H1 (cell line): Measurements from ENCODE around the gene RAB40C. TPM values are rescaled to one million over a fixed set of nuclear protein-coding genes. Genes with fewer than 3 reads are reported as not detected.

Experiments
- CTCF ChIA-PET: fragments of 300-600 bp; sonication (Branson Sonifier 250); formaldehyde crosslinking; loops from one replicate; lab custom pipeline; 2021; ENCODE audit not compliant: partially characterized antibody; lab: Charles Lee
- POLR2A ChIA-PET: fragments of 300-600 bp; sonication (Branson Sonifier 250); formaldehyde crosslinking; loops from one replicate; lab custom pipeline; 2021; ENCODE audit warnings: inconsistent platforms; ENCODE audit not compliant: partially characterized antibody; lab: Charles Lee
- DNase-seq, 2 experiments: peaks; one replicate each; pipeline versions ENCODE4 v3.0.0 to v3.0.0-alpha.2; 2010 to 2022; ENCODE audit warnings: low spot score in 2 of 2, low read depth in 1 of 2, mixed read lengths in 1 of 2
- FAIRE-seq: peaks from 2 replicates; lab custom pipeline; 2011; peaks lifted over from hg19 to GRCh38; lab: Jason Lieb, UNC
- H2AFZ ChIP-seq: 2 replicates; pipeline ENCODE4 v1.8.1; 2012; ENCODE audit warnings: low read length, inconsistent platforms
- H2AK5ac ChIP-seq: 2 replicates; pipeline ENCODE4 v1.6.1; 2013; ENCODE audit warnings: low read depth, low read length
- H2BK120ac ChIP-seq: replicated peaks from 2 replicates; pipeline ENCODE3; 2013; ENCODE audit warnings: low read depth, low read length, inconsistent platforms
- H2BK12ac ChIP-seq: 2 replicates; pipeline ENCODE4 v1.6.1; 2013; ENCODE audit warnings: low read depth, low read length
- H2BK15ac ChIP-seq: 2 replicates; pipeline ENCODE4 v1.6.1; 2013; ENCODE audit warnings: low read length
- H2BK20ac ChIP-seq: 2 replicates; pipeline ENCODE4 v1.6.1; 2013; ENCODE audit warnings: low read length
- H2BK5ac ChIP-seq: 2 replicates; pipeline ENCODE4 v1.6.1; 2013; ENCODE audit warnings: low read depth, low read length
- H3K14ac ChIP-seq: 2 replicates; pipeline ENCODE4 v1.6.1; 2013; ENCODE audit warnings: inconsistent platforms; ENCODE audit not compliant: insufficient read length
- H3K18ac ChIP-seq: 2 replicates; pipeline ENCODE4 v1.6.1; 2013; ENCODE audit warnings: low read length; ENCODE audit errors: extremely low read depth
- H3K23ac ChIP-seq: 2 replicates; pipeline ENCODE4 v1.6.1; 2013; ENCODE audit warnings: inconsistent platforms; ENCODE audit not compliant: insufficient read length
- H3K23me2 ChIP-seq: 2 replicates; pipeline ENCODE4 v1.6.1; 2013; ENCODE audit warnings: low read depth, low read length
- H3K27ac ChIP-seq: 2 replicates; pipeline ENCODE4 v1.6.1; 2011; ENCODE audit warnings: low read depth, low read length, inconsistent platforms
- H3K27me3 ChIP-seq, 4 experiments: replicated peaks in 1 of 4; 1 replicate in 1 of 4; 2 replicates in 3 of 4; pipeline versions ENCODE4 v1.6.1 to v1.8.1; 2011 to 2013; ENCODE audit warnings: low read length in 3 of 4, mild to moderate bottlenecking in 3 of 4, inconsistent platforms in 2 of 4, mixed read lengths in 2 of 4, moderate library complexity in 1 of 4; ENCODE audit not compliant: control insufficient read depth in 3 of 4, insufficient read depth in 3 of 4; ENCODE audit errors: extremely low read depth in 1 of 4
- H3K36me3 ChIP-seq, 4 experiments: 2 replicates each; pipeline versions ENCODE4 v1.6.1 to v1.8.1; 2011 to 2013; ENCODE audit warnings: mild to moderate bottlenecking in 4 of 4, low read length in 3 of 4, moderate library complexity in 2 of 4, control low read depth in 1 of 4, inconsistent platforms in 1 of 4; ENCODE audit not compliant: insufficient read depth in 4 of 4, control insufficient read depth in 2 of 4
- H3K4ac ChIP-seq: replicated peaks from 2 replicates; pipeline ENCODE3; 2013; ENCODE audit warnings: low read length, low read depth, mixed read lengths, inconsistent platforms; ENCODE audit not compliant: insufficient read length
- H3K4me1 ChIP-seq, 4 experiments: replicated peaks in 1 of 4; 1 replicate in 1 of 4; 2 replicates in 3 of 4; pipeline versions ENCODE4 v1.6.1 to v1.8.1; 2011 to 2013; ENCODE audit warnings: low read length in 3 of 4, inconsistent platforms in 2 of 4, mixed read lengths in 1 of 4; ENCODE audit not compliant: insufficient read depth in 4 of 4, control insufficient read depth in 3 of 4
- H3K4me2 ChIP-seq, 2 experiments: 2 replicates each; pipeline versions ENCODE4 v1.6.1 to v1.8.1; 2011 to 2013; ENCODE audit warnings: low read depth in 2 of 2, low read length in 2 of 2, control low read depth in 1 of 2, inconsistent platforms in 1 of 2, mild to moderate bottlenecking in 1 of 2; ENCODE audit not compliant: insufficient read depth in 1 of 2
- H3K4me3 ChIP-seq, 4 experiments: fragments of 200-600, 300-600 bp in 1 of 4; sonication (generic), shearing (Covaris generic), sonication (Bioruptor Twin) in 1 of 4; 2 replicates each; pipeline versions ENCODE4 v1.5.1 to v1.8.1; 2011 to 2016; ENCODE audit warnings: low read length in 4 of 4, low read depth in 3 of 4, control low read depth in 2 of 4, inconsistent platforms in 2 of 4, mild to moderate bottlenecking in 2 of 4, mixed read lengths in 1 of 4, moderate library complexity in 1 of 4; ENCODE audit not compliant: insufficient read depth in 2 of 4; ENCODE audit errors: extremely low read depth in 1 of 4
- H3K56ac ChIP-seq: replicated peaks from 2 replicates; pipeline ENCODE3; 2013; ENCODE audit warnings: low read depth, mild to moderate bottlenecking, mixed read lengths, low read length, inconsistent platforms; ENCODE audit not compliant: insufficient read length
- H3K79me1 ChIP-seq: 2 replicates; pipeline ENCODE4 v1.6.1; 2013; ENCODE audit warnings: low read depth, low read length, control low read depth
- H3K79me2 ChIP-seq, 2 experiments: 2 replicates each; pipeline versions ENCODE4 v1.6.1 to v1.8.1; 2012 to 2013; ENCODE audit warnings: low read length in 2 of 2, mild to moderate bottlenecking in 2 of 2, inconsistent platforms in 1 of 2; ENCODE audit not compliant: insufficient read depth in 2 of 2, control insufficient read depth in 1 of 2
- H3K9ac ChIP-seq, 4 experiments: replicated peaks in 1 of 4; 1 replicate in 1 of 4; 2 replicates in 3 of 4; pipeline versions ENCODE4 v1.6.1 to v1.8.1; 2011 to 2013; ENCODE audit warnings: low read depth in 3 of 4, low read length in 3 of 4, control low read depth in 2 of 4, mild to moderate bottlenecking in 2 of 4, moderate library complexity in 2 of 4, inconsistent platforms in 1 of 4; ENCODE audit errors: extremely low read depth in 1 of 4
- H3K9me3 ChIP-seq, 2 experiments: 2 replicates each; pipeline versions ENCODE4 v1.6.1 to v1.8.1; 2012 to 2013; ENCODE audit warnings: mild to moderate bottlenecking in 2 of 2, moderate library complexity in 2 of 2, control low read depth in 1 of 2, inconsistent platforms in 1 of 2, low read depth in 1 of 2, low read length in 1 of 2, mixed read lengths in 1 of 2; ENCODE audit not compliant: insufficient read depth in 2 of 2
- H4K20me1 ChIP-seq, 2 experiments: replicated peaks in 1 of 2; 2 replicates each; pipeline versions ENCODE3 to v1.8.1; 2011 to 2013; ENCODE audit warnings: inconsistent platforms in 2 of 2, low read length in 2 of 2, mild to moderate bottlenecking in 1 of 2; ENCODE audit not compliant: insufficient read depth in 2 of 2, control insufficient read depth in 1 of 2
- H4K5ac ChIP-seq: 2 replicates; pipeline ENCODE4 v1.6.1; 2013; ENCODE audit warnings: low read length, low read depth, mixed read lengths, inconsistent platforms; ENCODE audit not compliant: insufficient read length
- H4K8ac ChIP-seq: 2 replicates; pipeline ENCODE4 v1.8.0; 2013; ENCODE audit warnings: mild to moderate bottlenecking, moderate library complexity, low read length, inconsistent platforms; ENCODE audit not compliant: insufficient read depth; ENCODE audit errors: extremely low read depth
- H4K91ac ChIP-seq: replicated peaks from 2 replicates; pipeline ENCODE3; 2013; ENCODE audit warnings: low read length, mixed read lengths, inconsistent platforms; ENCODE audit not compliant: insufficient read length
- CBX5 ChIP-seq: fragments of 300-800, 300-1000 bp; sonication (generic); IDR thresholded peaks from 2 replicates; pipeline ENCODE4 v1.7.1; 2016; ENCODE audit warnings: antibody characterized with exemption, low read length, low read depth
- EGR1 ChIP-seq: IDR thresholded peaks from 2 replicates; pipeline ENCODE4 v1.6.1; 2011; ENCODE audit warnings: low read depth, low read length, borderline replicate concordance
- KDM4A ChIP-seq: IDR thresholded peaks from one replicate; pipeline ENCODE4 v1.7.1; 2012; ENCODE audit warnings: low read depth, mild to moderate bottlenecking, moderate library complexity, low read length, inconsistent platforms; ENCODE audit not compliant: severe bottlenecking
- NANOG ChIP-seq: IDR thresholded peaks from 2 replicates; pipeline ENCODE4 v1.6.1; 2011; ENCODE audit warnings: low read length, low read depth, mild to moderate bottlenecking, inconsistent platforms; ENCODE audit not compliant: insufficient read depth, poor library complexity, severe bottlenecking
- RNF2 ChIP-seq: fragments of 200-900, 300-1000 bp; sonication (generic); IDR thresholded peaks from 2 replicates; pipeline ENCODE4 v1.7.1; 2016; ENCODE audit warnings: borderline replicate concordance, low read depth, mild to moderate bottlenecking, antibody characterized with exemption, low read length; ENCODE audit not compliant: poor library complexity, severe bottlenecking; ENCODE audit errors: missing control alignments
- SP2 ChIP-seq: IDR thresholded peaks from 2 replicates; pipeline ENCODE4 v1.6.1; 2012; ENCODE audit warnings: mild to moderate bottlenecking, low read length, inconsistent platforms
- SP4 ChIP-seq: IDR thresholded peaks from 2 replicates; pipeline ENCODE4 v1.6.1; 2012; ENCODE audit warnings: low read length, inconsistent platforms
- SUZ12 ChIP-seq: fragments of 200-600 bp; sonication (generic); IDR thresholded peaks from 2 replicates; pipeline ENCODE4 v1.6.1; 2012; ENCODE audit warnings: mild to moderate bottlenecking, inconsistent platforms, low read length, moderate library complexity, mixed read lengths
- TCF12 ChIP-seq: IDR thresholded peaks from 2 replicates; pipeline ENCODE4 v1.6.1; 2011; ENCODE audit warnings: low read depth, mild to moderate bottlenecking, low read length
- TEAD4 ChIP-seq: IDR thresholded peaks from 2 replicates; pipeline ENCODE4 v1.6.1; 2012; ENCODE audit warnings: low read depth, low read length, inconsistent platforms, mixed read lengths
- ZNF274 ChIP-seq: IDR thresholded peaks from 2 replicates; pipeline ENCODE4 v1.7.0; 2012; ENCODE audit warnings: low read length, borderline replicate concordance; ENCODE audit errors: extremely low read depth
- WGBS, 2 experiments: shearing (Covaris generic) in 1 of 2; methylation state at CpG; one replicate each; pipeline versions ENCODE4 v1.1.6 to v1.1.7; 2013 to 2015; ENCODE audit warnings: low lambda C conversion rate in 2 of 2, mixed read lengths in 2 of 2, inconsistent platforms in 1 of 2, low coverage in 1 of 2, missing lambda C conversion rate in 1 of 2; ENCODE audit not compliant: insufficient replicate concordance in 2 of 2, insufficient coverage in 1 of 2, insufficient read length in 1 of 2; ENCODE audit errors: extremely low coverage in 1 of 2, missing lambda C conversion rate in 1 of 2; 5-methylcytosine and 5-hydroxymethylcytosine counted together
- polyA plus RNA-seq, 7 experiments: library from polyadenylated mRNA; depleted of rRNA in 3 of 7; stranded (reverse) in 5 of 7; unstranded in 2 of 7; fragments of >200 nt in 5 of 7; fragments of 200-250 nt in 2 of 7; gene quantifications; 1 replicate in 5 of 7; 2 replicates in 1 of 7; 4 replicates in 1 of 7; pipeline versions ENCODE4 v1.2.1 to v1.2.3, GENCODE V29; 2011 to 2013; ENCODE audit warnings: missing spikeins in 2 of 7, mixed read lengths in 2 of 7
- total RNA-seq: library from RNA; stranded (reverse); fragmentation: NEBNext Ultra II Directional; extraction: Animal tissue kit (Norgen Biotek cat#: 25700); gene quantifications from 2 replicates; pipeline ENCODE4 v1.2.1, GENCODE V29; 2021
- TF ChIP-seq, protein P1 (sequence below): IDR thresholded peaks from 2 replicates; pipeline ENCODE4 v1.6.1; 2012; ENCODE audit warnings: inconsistent platforms

Gene RAB40C
- total and polyA plus RNA-seq, 2 of the 8 experiments (the other 6 are each of a cell fraction or from before 2014, with no cell fraction given) = 13.9 to 15.6 TPM

DNA sequence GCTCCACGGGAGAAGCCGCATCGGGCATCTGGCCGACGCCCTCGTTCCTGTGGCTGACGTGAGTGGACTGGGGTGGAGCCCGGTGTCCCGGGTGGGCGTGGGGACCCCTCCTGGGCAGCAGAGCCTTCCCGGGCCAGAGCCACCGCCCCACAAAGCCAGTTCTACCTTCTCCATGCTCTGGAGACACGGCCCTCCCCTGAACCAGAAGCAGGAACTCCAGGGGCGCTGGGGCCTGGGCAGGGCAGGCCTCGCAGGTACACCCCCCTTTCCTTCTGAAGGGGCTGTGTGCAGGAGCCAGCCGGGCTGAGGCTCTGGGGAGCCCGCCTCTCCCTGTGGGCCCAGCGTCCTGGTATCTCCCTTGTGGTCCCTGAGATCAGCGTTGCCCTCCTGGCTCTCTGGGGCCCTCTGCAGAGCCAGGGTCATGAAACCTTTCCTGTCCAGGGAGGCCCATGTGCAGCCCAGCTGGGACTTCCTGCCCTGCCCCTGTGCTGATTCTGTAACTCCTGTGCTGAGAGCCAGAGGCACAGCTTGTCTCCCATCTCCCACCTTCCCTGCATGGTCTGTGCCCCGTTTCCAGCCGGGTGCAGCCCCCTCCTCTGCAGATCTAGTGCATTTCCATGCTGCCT, 13.6 kb upstream of the RAB40C start:
- Histone ChIP-seq H3K36me3 (peaks cover 0 to 16% (median 0%) of the 10 kb centered on the region in 4 experiments; a peak in 3 of 8 replicates), H3K23me2 (no peaks in the 10 kb centered on the region), H3K18ac (no peak overlapping the region), H2BK20ac (no peak overlapping the region), H3K27ac (no peak overlapping the region), H3K4me2 (no peak overlapping the region), H3K56ac (no peak overlapping the region), H3K4me3 (no peak overlapping the region), H3K9me3 (no peaks in the 10 kb centered on the region), H2BK120ac (no peak overlapping the region), H3K4me1 (peaks cover 0 to 3% (median 1%) of the 10 kb centered on the region in 4 experiments; a peak in 4 of 7 replicates), H2BK15ac (no peak overlapping the region), H3K4ac (no peak overlapping the region), H4K20me1 (peaks cover 0 to 16% of the 10 kb centered on the region in 2 experiments), H4K8ac (no peak overlapping the region), H4K91ac (no peak overlapping the region), H2BK12ac (no peak overlapping the region), H3K79me1 (no peaks in the 10 kb centered on the region; the same call in none of the 2 replicates), H3K79me2 (no peaks in the 10 kb centered on the region; a peak in 1 of 4 replicates), H2AK5ac (no peak overlapping the region), H3K14ac (no peak overlapping the region), H3K27me3 (no peaks in the 10 kb centered on the region), H3K23ac (no peak overlapping the region), H2AFZ (no peak overlapping the region), H2BK5ac (no peak overlapping the region), H3K9ac (no peak overlapping the region), H4K5ac (no peak overlapping the region)
- ChIA-PET POLR2A (interaction anchor here (0.7 to 1.5 kb wide), 11 partner anchors 9 to 193 kb away, joined by 3 to 6 read pairs (median 4); partner anchors contain the start of genes NHLRC4, RHOT2 and WFIKKN1), CTCF (interaction anchor here (0.6 to 4.8 kb wide), 26 partner anchors 9 to 214 kb away, joined by 3 to 30 read pairs (median 3); partner anchors contain the start of genes NHLRC4 and RAB40C)
- FAIRE-seq (no peak), DNase-seq (no peak)
- WGBS, 2 experiments = 82% methylated on average over 21 of the region's 21 CpGs; no CpG with 5 or more reads in 1 of the 2 experiments
- no peak for TF ChIP-seq SP2
- no peak for TF ChIP-seq TCF12
- no peak for TF ChIP-seq TEAD4
- TF ChIP-seq ZNF274 = no peak
- TF ChIP-seq, protein P1, sequence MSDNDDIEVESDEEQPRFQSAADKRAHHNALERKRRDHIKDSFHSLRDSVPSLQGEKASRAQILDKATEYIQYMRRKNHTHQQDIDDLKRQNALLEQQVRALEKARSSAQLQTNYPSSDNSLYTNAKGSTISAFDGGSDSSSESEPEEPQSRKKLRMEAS = no peak
- no peak for TF ChIP-seq CBX5
- no peak for TF ChIP-seq RNF2
- no peak for TF ChIP-seq SP4
- TF ChIP-seq EGR1 = no peak
- TF ChIP-seq NANOG = no peak
- TF ChIP-seq SUZ12 = no peak
- TF ChIP-seq KDM4A = no peak
